Left hindlimb (tissue), 1 donor: ENCODE measurements around the gene PSPH.
"Not testable (repeated sequence)": the region's sequence is repeated elsewhere in the genome, so short reads cannot be mapped to it uniquely, and the experiment has no call there.

Experiments
- DNase-seq: peaks from one replicate; pipeline ENCODE4 v3.0.0-alpha.2; 2018

Gene PSPH

DNA sequence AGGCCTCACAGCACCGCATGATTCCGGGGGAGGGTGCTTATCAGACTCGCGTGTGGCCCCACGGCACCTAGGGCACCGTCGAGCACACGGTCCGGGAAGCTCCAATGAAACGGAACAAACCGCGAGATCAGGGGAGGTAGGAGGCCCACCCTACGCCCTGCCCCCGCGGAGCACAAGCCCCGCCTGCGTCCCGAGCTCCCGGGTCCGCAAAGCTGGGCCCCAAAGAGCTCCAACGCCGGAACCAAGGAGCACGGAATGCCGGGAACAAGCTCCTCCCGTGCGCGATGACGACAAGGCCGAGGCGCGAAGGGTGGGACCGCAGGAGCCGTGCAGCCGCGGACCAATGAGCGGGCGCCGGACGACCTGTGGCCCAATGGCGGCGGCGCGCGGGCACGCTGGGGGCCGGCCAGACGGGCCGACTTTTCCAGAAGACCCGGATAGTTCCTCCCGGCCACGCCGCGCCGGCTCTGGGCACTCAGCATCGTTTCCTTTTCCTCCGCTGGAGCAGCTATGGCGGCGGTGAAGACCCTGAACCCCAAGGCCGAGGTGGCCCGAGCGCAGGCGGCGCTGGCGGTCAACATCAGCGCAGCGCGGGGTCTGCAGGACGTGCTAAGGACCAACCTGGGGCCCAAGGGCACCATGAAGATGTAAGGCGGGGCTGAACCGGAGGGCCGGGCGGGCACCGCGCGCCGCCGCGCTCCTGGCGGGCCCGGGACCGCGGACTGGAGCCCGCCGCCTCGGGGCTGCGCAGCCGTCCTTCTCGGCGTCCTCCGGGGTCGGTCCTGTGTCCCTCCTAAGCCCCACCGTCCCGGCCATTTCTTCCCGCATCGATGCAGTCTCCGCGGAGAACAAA is at the start of gene PSPH, which contains the start of gene CCT6A:
Gene PSPH (minus strand): TSS at position 106 of the 853 bp plus-strand sequence. CDS start 30,232 bp downstream, outside the sequence.
Gene CCT6A (plus strand): TSS at position 427 of the 853 bp plus-strand sequence. CDS start 84 bp downstream, at position 511.
- DNase-seq: peak; percentile 99

GRCh38 chr7:56099653-56100052 is 48.4 kb upstream of the PSPH start:
- DNase-seq: no peak

DNA sequence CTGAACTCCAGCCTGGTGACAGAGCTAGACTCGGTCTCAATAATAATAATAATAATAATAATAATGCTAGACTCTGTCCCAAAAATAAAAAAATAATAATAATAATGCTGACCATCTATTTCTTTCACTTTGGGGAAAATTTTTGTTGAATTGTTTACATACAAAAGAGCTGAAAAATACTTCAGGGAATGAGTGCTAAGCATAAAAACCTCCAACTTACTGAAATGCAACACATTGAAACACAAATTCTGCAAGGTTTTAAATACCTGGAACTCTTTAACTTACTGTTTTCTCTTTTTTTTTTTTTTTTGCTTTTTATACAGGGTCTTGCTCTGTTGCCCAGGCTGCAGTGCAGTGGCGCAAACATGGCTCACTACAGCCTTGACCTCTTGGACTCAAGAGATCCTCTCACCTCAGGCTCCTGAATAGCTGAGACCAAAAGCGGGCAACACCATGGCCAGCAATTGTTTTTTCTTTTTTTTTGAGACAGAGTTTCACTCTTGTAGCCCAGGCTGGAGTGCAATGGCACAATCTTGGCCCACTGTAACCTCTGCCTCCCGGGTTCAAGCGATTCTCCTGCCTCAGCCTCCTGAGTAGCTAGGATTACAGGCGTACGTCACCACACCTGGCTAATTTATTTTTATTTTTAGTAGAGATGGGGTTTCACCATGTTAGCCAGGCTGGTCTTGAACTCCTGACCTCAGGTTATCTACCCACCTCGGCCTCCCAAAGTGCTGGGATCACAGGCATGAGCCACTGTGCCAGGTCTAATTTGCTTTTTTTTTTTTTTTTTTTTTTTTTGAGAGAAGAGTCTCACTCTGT is 47.2 kb upstream of the PSPH start:
- not testable (repeated sequence) for DNase-seq

GRCh38 chr7:56097700-56098099 is 46.5 kb upstream of the PSPH start:
- no peak for DNase-seq

- peak; percentile 86 for DNase-seq
Measured at GRCh38 chr7:56092789-56093531, 41.7 kb upstream of the PSPH start, which contains the start of gene PHKG1. Gene PHKG1, minus strand, starts transcription at chr7:56092952. Its CDS starts 4,011 bp downstream, at chr7:56088941.

- not testable (repeated sequence) for DNase-seq
Measured at GRCh38 chr7:56092388-56092787, 41.1 kb upstream of the PSPH start.

GRCh38 chr7:56091591-56091990 is 40.3 kb upstream of the PSPH start:
- peak; percentile 67 for DNase-seq

- no peak for DNase-seq
Measured at GRCh38 chr7:56087445-56087844, 36.2 kb upstream of the PSPH start.

GRCh38 chr7:56086761-56087160 is 35.5 kb upstream of the PSPH start:
- DNase-seq: no peak

DNA sequence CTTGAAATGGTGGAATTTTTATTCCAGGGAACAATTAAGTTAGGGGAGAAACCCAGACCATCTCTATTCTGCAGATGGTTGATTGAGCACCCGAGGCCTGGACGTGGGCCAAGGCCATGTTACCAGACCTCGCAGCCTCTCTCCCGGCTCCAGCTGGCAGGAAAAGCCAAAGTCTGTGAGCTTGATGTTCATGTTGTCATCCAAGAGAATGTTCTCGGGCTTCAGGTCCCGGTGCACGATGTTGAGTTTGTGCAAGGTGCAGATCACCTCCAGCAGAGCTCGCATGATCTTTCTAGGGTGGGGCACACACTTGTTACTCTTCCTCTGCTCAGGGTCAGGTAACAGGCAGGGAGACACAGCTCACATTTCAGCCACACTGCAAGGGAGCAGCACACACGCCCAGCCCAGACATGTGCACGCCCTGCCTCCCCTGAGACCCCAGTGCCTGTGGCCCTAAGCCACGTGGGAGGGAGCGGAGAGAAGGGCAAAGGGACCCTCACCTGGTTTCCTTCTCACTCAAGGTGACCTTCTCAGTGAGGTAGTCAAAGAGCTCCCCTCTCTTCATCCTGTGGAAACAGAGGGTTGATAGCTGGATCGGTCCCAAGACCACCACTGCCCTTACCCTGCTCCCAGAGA is 32.0 kb upstream of the PSPH start:
- no peak for DNase-seq

GRCh38 chr7:56081626-56082340 is 30.5 kb upstream of the PSPH start:
- no peak for DNase-seq

- DNase-seq: not testable (repeated sequence)
Measured at GRCh38 chr7:56080726-56081435, 29.6 kb upstream of the PSPH start.

GRCh38 chr7:56079450-56080185 is 28.4 kb upstream of the PSPH start:
- peak; percentile 77 for DNase-seq

DNA sequence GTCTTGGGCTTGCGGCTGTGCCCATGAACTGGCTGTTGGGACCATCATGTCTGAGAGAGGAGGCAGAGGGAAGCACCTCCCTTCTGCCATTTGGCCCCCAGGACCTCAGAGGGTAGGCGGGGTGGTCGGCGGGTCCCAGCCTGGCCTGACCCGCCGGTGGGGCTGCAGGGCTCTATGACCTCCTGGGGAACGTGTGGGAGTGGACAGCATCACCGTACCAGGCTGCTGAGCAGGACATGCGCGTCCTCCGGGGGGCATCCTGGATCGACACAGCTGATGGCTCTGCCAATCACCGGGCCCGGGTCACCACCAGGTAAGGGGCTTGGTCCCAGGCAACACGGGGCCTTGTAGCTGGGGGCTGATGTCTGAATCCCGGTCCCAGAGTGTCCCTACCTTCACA is 27.0 kb upstream of the PSPH start:
- no peak for DNase-seq

DNA sequence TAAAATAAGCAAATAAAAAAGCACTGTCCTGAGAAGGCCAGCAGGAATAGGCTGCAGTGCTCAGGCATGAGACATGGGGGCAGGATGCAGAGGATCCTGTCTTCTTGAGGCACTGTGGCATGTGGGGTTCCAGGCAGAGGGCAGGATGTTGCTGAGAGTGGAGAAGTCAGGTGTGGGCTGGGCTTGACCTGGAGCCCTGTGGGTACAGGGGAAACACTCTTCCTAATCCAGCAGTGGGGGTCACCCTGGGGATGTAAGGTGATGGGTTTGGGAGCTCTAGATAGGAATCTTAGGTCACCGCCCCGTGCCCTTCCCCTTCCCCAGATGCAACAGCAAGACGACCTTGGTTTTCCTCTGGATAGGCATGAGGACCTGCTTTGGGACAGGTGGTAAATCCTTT is 26.4 kb upstream of the PSPH start:
- no peak for DNase-seq

DNA sequence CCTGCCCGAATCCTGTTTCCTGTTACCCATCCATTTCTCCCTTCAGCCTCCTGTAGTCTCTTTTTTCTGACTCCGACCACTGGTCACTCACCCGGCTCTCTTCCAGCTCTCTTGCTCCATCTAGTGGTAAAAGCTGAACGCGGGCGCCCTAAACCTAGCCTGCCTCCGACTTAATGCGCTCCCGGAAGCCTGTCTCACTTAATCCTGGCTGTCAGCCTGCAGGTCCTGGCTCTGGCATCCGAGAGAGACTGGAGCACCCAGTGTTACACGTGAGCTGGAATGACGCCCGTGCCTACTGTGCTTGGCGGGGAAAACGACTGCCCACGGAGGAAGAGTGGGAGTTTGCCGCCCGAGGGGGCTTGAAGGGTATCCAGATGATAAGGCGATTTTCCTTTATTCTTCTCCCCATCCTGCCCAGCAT is 23.1 kb upstream of the PSPH start:
- peak; percentile 81 for DNase-seq

DNA sequence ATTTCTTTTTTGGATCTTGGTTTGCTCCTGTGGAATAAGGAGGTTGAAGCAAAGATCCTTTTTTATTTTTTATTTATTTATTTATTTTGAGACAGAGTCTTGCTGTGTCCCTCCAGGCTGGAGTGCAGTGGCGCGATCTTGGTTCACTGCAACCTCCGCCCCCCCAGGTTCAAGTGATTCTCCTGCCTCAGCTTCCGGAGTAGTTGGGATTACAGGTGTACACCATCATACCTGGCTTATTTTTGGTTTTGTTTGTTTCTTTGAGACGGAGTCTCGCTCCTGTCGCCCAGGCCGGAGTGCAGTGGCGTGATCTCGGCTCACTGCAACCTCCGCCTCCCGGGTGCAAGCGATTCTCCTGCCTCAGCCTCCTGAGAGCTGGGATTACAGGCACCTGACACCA is 15.1 kb upstream of the PSPH start:
- DNase-seq: not testable (repeated sequence)

DNA sequence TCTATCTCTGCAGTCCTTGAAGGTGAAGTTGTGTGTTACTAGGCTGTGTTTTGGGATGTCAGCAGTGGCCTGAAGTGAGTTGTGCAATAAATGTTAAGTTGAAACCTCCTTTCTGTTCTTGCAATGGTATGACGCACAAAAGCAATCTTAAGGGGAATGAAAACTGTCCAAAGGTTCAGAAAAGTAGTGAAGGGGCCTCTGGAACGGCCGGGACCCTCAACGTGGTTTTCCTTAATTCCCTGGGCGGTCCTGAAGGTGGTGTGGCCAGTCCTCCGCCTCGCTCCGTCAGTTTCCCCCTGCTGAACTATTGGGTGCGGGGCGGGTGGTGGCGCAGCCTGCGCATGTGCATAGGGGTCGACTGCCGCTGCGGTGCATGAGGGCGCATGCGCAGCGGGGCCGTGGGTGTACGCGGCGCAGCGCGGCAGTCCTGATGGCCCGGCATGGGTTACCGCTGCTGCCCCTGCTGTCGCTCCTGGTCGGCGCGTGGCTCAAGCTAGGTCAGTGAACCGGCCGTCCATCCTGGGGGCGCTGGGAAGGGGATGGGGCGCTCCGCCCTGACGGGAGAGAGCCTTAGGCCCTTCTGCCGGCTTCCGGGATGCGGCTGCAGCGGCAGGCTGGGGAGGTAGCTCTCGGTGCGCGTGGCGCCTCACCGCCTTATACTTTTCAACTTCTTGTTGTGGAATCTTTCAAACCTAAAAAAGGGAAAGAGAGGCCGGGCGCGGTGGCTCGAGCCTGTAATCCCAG is 12.8 kb upstream of the PSPH start, which contains the start of gene SUMF2:
Gene SUMF2 (plus strand): TSS at position 405 of the 744 bp plus-strand sequence. CDS start 26 bp downstream, at position 431.
- peak; percentile 94 for DNase-seq

DNA sequence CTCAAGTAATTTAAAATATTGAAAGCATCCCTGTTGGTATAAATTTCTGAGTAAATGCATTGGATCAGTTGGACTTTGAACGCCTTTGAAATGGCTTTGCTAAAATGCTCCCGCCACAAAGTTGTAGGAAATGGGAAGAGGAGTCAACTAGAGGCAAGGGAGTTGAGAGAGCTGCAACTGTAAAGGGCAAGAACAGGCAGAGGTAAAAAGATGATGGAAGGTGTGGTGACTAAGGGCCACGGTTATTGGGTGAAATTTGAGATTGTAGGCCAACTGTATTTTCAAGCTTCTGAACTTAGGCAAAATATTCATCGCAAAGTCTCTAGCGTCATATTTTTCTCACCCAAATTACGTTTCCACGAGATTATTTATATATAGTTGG is 12.2 kb upstream of the PSPH start:
- no peak for DNase-seq
